ENCODE results near the gene CLVS2.

Gene CLVS2

GRCh38 chr6:123085403-123085802 is 89.4 kb downstream of the CLVS2 start:
- Histone ChIP-seq H3K27me3 (ENCODE audit: control insufficient read depth, insufficient read depth, low read length) (no peaks in the 10 kb centered on the region), H3K79me2 (no peaks in the 10 kb centered on the region), H2AFZ (no peak overlapping the region), H3K9ac (no peak overlapping the region), H3K4me3 (ENCODE audit: low read depth, low read length) (no peak overlapping the region), H3K9me3 (ENCODE audit: control insufficient read depth, low read length) (no peaks in the 10 kb centered on the region), H3K27ac (no peak overlapping the region), H3K4me1 (no peaks in the 10 kb centered on the region), H3K36me3 (ENCODE audit: control insufficient read depth, insufficient read depth, low read length) (no peaks in the 10 kb centered on the region), H3K4me2 (ENCODE audit: low read length) (no peak overlapping the region)
- no peak for TF ChIP-seq CTCF (IDR thresholded peaks at IDR 0.05)

GRCh38 chr6:123089226-123089625 is 93.2 kb downstream of the CLVS2 start:
- H3K36me3 ChIP-seq (ENCODE audit: control insufficient read depth, insufficient read depth, low read length), result no peaks in the 10 kb centered on the region
- H3K9me3 ChIP-seq (ENCODE audit: control insufficient read depth, low read length), result no peaks in the 10 kb centered on the region
- no peak overlapping the region for H3K4me3 ChIP-seq (ENCODE audit: low read depth, low read length)
- H3K9ac ChIP-seq, result no peak overlapping the region
- no peak for TF ChIP-seq CTCF (IDR thresholded peaks at IDR 0.05)
- no peaks in the 10 kb centered on the region for H3K4me1 ChIP-seq
- no peaks in the 10 kb centered on the region for H3K79me2 ChIP-seq
- H3K27me3 ChIP-seq (ENCODE audit: control insufficient read depth, insufficient read depth, low read length), result no peaks in the 10 kb centered on the region
- no peak overlapping the region for H3K27ac ChIP-seq
- H2AFZ ChIP-seq, result no peak overlapping the region
- H3K4me2 ChIP-seq (ENCODE audit: low read length), result no peak overlapping the region

GRCh38 chr6:123091091-123091895 is 95.3 kb downstream of the CLVS2 start:
- Histone ChIP-seq H2AFZ (no peak overlapping the region), H3K4me2 (ENCODE audit: low read length) (no peak overlapping the region), H3K9me3 (ENCODE audit: control insufficient read depth, low read length) (no peaks in the 10 kb centered on the region), H3K27ac (no peak overlapping the region), H3K79me2 (no peaks in the 10 kb centered on the region), H3K9ac (no peak overlapping the region), H3K36me3 (ENCODE audit: control insufficient read depth, insufficient read depth, low read length) (no peaks in the 10 kb centered on the region), H3K4me1 (no peaks in the 10 kb centered on the region), H3K4me3 (ENCODE audit: low read depth, low read length) (no peak overlapping the region), H3K27me3 (ENCODE audit: control insufficient read depth, insufficient read depth, low read length) (no peaks in the 10 kb centered on the region)
- TF ChIP-seq CTCF (IDR thresholded peaks at IDR 0.05), result no peak

GRCh38 chr6:123091896-123092271 is 95.8 kb downstream of the CLVS2 start:
- Histone ChIP-seq H3K36me3 (ENCODE audit: control insufficient read depth, insufficient read depth, low read length) (no peaks in the 10 kb centered on the region), H3K9ac (no peak overlapping the region), H3K79me2 (no peaks in the 10 kb centered on the region), H3K27ac (no peak overlapping the region), H3K4me3 (ENCODE audit: low read depth, low read length) (no peak overlapping the region), H2AFZ (no peak overlapping the region), H3K4me2 (ENCODE audit: low read length) (no peak overlapping the region), H3K27me3 (ENCODE audit: control insufficient read depth, insufficient read depth, low read length) (no peaks in the 10 kb centered on the region), H3K4me1 (no peaks in the 10 kb centered on the region), H3K9me3 (ENCODE audit: control insufficient read depth, low read length) (no peaks in the 10 kb centered on the region)
- no peak for TF ChIP-seq CTCF (IDR thresholded peaks at IDR 0.05)

GRCh38 chr6:123094795-123095194 is 98.8 kb downstream of the CLVS2 start:
- H2AFZ ChIP-seq, result no peak overlapping the region
- no peak overlapping the region for H3K4me2 ChIP-seq (ENCODE audit: low read length)
- no peak overlapping the region for H3K27ac ChIP-seq
- no peak for TF ChIP-seq CTCF (IDR thresholded peaks at IDR 0.05)
- H3K27me3 ChIP-seq (ENCODE audit: control insufficient read depth, insufficient read depth, low read length), result no peaks in the 10 kb centered on the region
- H3K36me3 ChIP-seq (ENCODE audit: control insufficient read depth, insufficient read depth, low read length), result no peaks in the 10 kb centered on the region
- H3K9ac ChIP-seq, result no peak overlapping the region
- no peak overlapping the region for H3K4me3 ChIP-seq (ENCODE audit: low read depth, low read length)
- H3K79me2 ChIP-seq, result no peaks in the 10 kb centered on the region
- no peaks in the 10 kb centered on the region for H3K9me3 ChIP-seq (ENCODE audit: control insufficient read depth, low read length)
- H3K4me1 ChIP-seq, result no peaks in the 10 kb centered on the region

All from parathyroid adenoma (tissue), 2 donors.